SK-N-MC (cell line): ENCODE data around the gene BRD9.
"Not testable (repeated sequence)": the region's sequence is repeated elsewhere in the genome, so short reads cannot be mapped to it uniquely, and the experiment has no call there.

Experiments used
- DNase-seq: peaks from one replicate; pipeline ENCODE4 v3.0.0-alpha.2; 2011; ENCODE audit warnings: low read depth, low spot score
- H3K27ac ChIP-seq: fragments of 200-600 bp; sonication (generic); 2 replicates; pipeline ENCODE4 v1.5.1; 2016; ENCODE audit warnings: mixed run types
- H3K36me3 ChIP-seq: fragments of 200-600 bp; sonication (generic); 2 replicates; pipeline ENCODE4 v1.6.1; 2017; ENCODE audit warnings: antibody characterized with exemption, low read length, mixed read lengths; ENCODE audit not compliant: insufficient read depth
- H3K4me3 ChIP-seq: fragments of 200-600 bp; sonication (generic); 2 replicates; pipeline ENCODE4 v1.5.1; 2016
- H3K9ac ChIP-seq: fragments of 200-600 bp; sonication (generic); 2 replicates; pipeline ENCODE4 v1.8.0; 2017; ENCODE audit warnings: mixed run types, mixed read lengths; ENCODE audit not compliant: insufficient read length
- H3K9me3 ChIP-seq: fragments of 200-600 bp; sonication (generic); 2 replicates; pipeline ENCODE4 v1.6.1; 2017; ENCODE audit warnings: low read depth, mild to moderate bottlenecking, antibody characterized with exemption, low read length, moderate library complexity, mixed read lengths
- EZH2 ChIP-seq: fragments of 200-600 bp; sonication (generic); IDR thresholded peaks from one replicate; pipeline ENCODE4 v1.6.1; 2017; ENCODE audit warnings: antibody characterized with exemption
- FOXP2 ChIP-seq: optimal IDR thresholded peaks from 2 replicates; pipeline ENCODE3; 2011; ENCODE audit warnings: mild to moderate bottlenecking, moderate library complexity; ENCODE audit not compliant: insufficient read depth; ENCODE audit errors: extremely low read length, control extremely low read depth
- POLR2AphosphoS5 ChIP-seq: IDR thresholded peaks from 2 replicates; pipeline ENCODE4 v1.6.1; 2012; ENCODE audit warnings: mild to moderate bottlenecking, low read depth, low read length, borderline replicate concordance

BRD9 gene

DNA sequence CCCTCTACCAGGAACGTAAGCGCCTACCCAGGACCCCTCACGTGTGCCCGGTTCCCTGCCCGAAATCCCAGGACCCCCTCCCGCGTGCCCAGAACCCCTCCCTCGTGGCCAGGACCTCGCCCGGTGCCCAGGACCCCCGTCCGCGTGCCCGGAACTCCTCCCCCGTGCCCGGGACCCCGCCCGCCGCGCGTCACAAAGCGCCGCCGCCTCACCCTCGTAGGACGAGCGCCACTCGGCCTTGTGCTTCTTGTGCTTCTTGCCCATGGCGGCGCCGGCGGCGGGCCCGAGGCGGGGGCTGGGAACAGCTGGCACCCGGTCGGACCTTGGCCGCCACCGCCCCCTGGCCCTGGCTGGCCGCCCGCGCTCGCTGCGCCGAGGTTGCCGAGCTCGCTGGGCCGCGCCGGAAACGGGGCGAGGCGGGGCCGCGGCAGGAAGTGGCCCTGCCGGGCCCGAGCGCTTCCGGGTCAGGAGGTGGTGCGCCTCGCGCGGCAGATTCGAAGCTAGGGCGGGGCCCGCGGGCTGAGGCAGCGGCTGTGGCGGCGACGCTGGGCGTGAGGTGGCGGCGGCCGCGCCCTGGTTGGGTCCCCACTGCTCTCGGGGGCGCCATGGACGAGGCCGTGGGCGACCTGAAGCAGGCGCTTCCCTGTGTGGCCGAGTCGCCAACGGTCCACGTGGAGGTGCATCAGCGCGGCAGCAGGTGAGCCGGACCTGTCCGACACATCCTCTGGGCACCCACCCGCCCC is at the start of gene BRD9, which contains the start of gene TRIP13:
Gene BRD9 (minus strand): TSS at position 408 of the 743 bp plus-strand sequence. CDS start 144 bp downstream, at position 264.
Gene TRIP13 (plus strand): TSS at position 491 of the 743 bp plus-strand sequence. CDS start 115 bp downstream, at position 606.
- no peaks in the 10 kb centered on the region for H3K9me3 ChIP-seq
- peak within 1 kb of the TSS; percentile 88 for H3K9ac ChIP-seq
- peak within 1 kb of the TSS; percentile 68; the same call in 1 of the 2 replicates for H3K27ac ChIP-seq
- peaks cover 71% of the 10 kb centered on the region for H3K36me3 ChIP-seq
- no peak for DNase-seq
- TF ChIP-seq FOXP2 (no peak), EZH2 (no peak), POLR2AphosphoS5 (peak; percentile 63; the same call in 1 of the 2 replicates)
- peak within 1 kb of the TSS; percentile 81 for H3K4me3 ChIP-seq

DNA sequence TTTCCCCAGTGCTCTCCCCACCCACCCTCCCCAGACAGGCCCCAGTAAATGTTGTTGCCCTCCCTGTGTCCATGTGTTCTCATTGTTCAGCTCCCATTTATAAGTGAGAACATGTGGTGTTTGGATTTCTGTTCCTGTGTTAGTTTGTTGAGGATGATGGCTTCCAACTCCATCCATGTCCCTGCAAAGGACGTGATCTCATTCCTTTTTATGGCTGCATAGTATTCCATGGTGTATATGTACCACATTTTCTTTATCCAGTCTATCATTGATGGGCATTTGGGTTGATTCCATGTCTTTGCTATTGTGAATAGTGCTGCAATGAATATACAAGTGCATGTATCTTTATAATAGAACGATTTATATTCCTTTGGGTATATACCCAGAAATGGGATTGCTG is 48.1 kb upstream of the BRD9 start:
- H3K9ac ChIP-seq, H3K4me3 ChIP-seq, H3K36me3 ChIP-seq, DNase-seq, H3K9me3 ChIP-seq, H3K27ac ChIP-seq: not testable (repeated sequence)

DNA sequence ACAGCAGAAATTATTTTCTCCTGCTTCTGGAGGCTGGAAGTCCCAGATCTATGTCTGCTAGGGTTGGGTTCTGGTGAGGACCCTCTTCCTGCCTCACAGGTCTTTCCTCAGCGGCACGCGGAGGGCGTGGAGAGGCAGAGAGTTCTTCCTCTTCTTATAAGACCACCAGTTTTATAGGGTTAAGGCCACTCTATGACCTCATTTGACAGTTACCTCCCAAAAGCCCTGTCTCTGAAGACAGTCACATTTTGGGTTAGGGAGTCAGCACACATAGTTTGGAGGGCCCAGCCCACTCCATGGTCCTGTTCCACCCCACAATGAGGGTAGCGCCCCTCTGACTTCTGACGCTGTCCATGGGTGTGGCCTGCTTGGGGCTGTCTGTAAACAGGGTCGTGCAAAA is 46.8 kb upstream of the BRD9 start:
- TF ChIP-seq EZH2 (no peak), FOXP2 (no peak), POLR2AphosphoS5 (no peak)
- Histone ChIP-seq H3K9me3 (no peaks in the 10 kb centered on the region), H3K4me3 (no peak overlapping the region), H3K9ac (no peak overlapping the region), H3K27ac (no peak overlapping the region), H3K36me3 (no peaks in the 10 kb centered on the region)
- no peak for DNase-seq

DNA sequence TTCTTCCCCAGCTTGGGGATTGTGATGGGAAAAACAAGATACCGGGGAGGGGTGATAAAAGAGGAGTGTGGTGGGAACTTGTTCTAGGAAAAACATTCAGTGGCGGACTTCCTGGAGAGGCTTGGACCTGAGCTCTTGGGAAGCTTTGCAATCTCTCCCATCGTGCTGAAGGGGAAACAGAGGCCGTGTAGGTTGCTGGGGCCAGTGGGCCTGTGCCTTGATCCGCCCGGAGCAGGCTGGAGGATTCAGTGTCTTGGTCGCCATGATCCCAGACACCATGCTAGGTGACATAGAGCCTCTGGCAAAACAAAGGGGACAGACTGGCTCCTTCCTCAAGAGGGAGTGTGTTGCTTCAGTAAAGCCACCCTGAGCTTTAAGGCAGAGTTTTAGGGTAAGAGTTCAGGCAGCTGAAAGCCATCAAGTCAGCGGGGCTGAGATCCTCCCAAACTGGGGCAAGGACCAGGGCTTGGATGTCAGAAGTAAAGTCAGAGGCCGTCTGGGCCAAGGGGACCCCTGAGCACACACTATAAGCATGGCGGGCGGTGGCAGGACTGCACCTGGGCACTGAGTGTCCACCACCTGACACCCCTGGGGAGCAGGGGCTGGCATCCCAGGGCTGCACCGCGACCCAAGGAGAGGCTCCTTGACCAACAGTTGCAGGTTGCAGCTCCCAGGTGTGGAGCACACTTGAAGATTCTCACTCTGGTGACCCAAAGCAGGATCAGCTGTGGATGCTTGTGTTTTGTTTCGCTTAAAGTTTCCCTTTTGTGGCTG is 44.7 kb upstream of the BRD9 start:
- Histone ChIP-seq H3K36me3 (no peaks in the 10 kb centered on the region), H3K4me3 (no peak overlapping the region), H3K27ac (no peak overlapping the region), H3K9me3 (no peaks in the 10 kb centered on the region), H3K9ac (no peak overlapping the region)
- no peak for TF ChIP-seq FOXP2
- no peak for TF ChIP-seq EZH2
- TF ChIP-seq POLR2AphosphoS5: no peak
- DNase-seq: no peak

DNA sequence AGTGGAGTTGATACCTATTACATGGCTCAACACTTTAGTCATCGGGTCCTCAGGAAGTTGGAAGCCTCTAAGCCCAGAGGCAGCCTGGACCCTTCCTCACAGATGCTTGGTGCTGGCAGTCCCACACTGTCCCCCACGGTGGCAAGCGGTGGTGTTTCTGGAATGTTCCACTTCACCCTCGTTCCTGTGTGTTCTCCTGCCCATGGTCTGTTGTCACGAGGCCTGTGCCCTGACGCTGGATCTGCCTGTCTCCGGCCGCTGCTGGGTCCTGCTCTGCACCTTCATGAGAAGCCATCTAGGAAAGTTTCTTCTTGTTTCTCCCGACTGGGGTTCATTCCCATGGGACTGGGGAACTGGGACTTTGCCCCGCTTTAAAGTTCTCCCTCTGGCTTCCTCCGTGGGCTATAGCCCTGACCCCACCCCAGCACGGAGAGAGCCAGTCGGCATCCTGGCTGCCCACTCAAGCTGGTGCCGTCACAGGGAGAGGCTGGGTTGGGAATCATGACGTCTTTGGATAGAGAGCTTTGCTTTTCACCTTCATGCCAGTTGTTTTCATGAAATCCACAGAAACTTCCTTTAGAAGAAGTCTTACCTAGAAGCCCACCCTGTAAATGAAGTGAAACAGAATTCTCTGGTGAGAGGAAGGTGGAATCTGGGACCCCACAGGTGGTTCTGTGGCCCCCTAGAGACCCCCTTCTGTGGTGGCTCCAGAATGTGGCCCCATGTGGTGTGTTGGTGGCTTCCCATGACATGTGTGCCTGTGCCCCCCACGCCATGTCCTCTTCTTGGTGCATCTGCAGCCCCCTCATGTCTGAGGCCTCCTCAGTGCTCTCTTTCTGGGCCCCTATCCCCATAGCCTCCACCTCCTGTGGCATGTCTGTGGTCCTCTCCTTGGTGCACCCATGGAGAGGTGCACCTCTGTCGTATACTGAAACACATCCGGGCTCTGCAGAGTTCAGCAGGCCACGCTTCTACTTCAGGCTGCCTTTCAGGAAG is 43.8 kb upstream of the BRD9 start:
- DNase-seq: no peak
- TF ChIP-seq POLR2AphosphoS5: no peak
- no peak overlapping the region for H3K27ac ChIP-seq
- H3K9ac ChIP-seq: no peak overlapping the region
- no peak overlapping the region for H3K4me3 ChIP-seq
- H3K36me3 ChIP-seq: no peaks in the 10 kb centered on the region
- no peaks in the 10 kb centered on the region for H3K9me3 ChIP-seq

DNA sequence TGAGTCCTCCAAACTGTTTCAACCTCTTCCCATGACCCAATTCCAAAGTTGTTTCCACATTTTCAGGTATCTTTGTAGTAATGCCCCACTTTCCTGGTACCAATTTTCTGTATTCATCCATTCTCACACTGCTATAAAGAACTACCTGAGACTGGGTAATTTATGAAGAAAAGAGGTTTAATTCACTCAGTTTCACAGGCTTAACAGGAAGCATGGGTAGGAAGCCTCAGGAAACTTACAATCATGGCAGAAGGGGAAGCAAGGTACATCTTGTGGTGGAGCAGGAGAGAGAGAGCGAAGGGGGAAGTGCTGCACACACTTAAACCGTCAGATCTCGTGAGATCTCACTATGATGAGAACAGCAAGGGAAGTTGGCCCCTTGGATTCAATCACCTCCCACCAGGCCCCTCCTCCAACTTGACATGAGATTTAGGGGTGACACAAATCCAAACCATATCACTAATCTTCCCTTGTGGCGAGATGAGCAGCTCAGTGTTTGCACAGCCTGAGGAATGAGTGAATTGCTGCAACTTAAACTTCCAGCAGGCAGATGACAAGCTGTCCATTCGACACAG is 43.0 kb upstream of the BRD9 start:
- Histone ChIP-seq H3K4me3 (no peak overlapping the region), H3K9me3 (no peaks in the 10 kb centered on the region), H3K27ac (no peak overlapping the region), H3K36me3 (no peaks in the 10 kb centered on the region), H3K9ac (no peak overlapping the region)
- TF ChIP-seq POLR2AphosphoS5 (no peak), FOXP2 (no peak), EZH2 (no peak)
- DNase-seq: no peak

DNA sequence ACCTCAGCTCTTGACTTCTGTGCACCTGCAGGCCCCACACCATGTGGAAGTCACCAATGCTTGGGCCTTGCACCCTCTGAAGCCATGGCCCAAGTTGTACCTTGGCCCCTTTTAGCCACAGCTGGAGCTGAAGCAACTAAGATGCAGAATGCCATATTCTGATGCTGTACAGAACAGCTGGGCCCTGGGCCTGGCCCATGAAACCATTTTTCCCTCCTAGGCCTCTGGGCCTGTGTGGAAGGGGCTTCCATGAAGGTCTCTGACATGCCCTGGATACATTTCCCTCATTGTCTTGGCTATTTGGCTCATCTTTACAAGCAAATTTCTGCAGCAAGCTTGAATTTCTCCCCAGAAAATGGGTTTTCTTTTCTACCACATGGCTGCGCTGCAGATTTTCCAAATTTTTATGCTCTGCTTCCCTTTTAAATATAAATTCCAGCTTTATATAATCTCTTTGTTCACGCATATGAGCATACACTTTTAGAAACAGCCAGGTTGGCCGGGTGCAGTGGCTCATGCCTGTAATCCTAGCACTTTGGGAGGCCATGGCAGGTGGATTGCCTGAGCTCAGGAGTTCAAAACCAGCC is 41.9 kb upstream of the BRD9 start:
- H3K36me3 ChIP-seq, H3K9ac ChIP-seq, H3K4me3 ChIP-seq, DNase-seq, H3K9me3 ChIP-seq, H3K27ac ChIP-seq: not testable (repeated sequence)

DNA sequence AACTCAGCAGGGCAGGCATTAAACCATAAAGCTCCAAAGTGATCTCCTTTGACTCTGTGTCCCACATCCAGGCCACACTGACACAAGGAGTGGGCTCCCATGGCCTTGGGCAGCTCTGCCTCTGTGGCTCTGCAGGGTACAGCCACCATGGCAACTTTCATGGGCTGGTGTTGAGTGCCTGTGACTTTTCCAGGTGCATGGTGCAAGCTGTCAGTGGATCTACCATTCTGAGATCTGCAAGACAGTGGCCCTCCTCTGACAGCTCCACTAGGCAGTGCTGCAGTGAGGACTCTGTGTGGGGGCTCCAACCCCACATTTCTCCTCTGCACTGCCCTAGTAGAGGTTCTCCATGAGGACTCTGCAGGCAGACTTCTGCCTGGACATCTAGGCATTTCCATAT is 41.4 kb upstream of the BRD9 start:
- not testable (repeated sequence) for H3K27ac ChIP-seq, H3K9ac ChIP-seq, H3K36me3 ChIP-seq, DNase-seq, H3K9me3 ChIP-seq, H3K4me3 ChIP-seq
